Right hindlimb (tissue), 1 donor: Measurements from ENCODE around the gene SOCS4.
A peak's percentile ranks its signal among the peaks of the same experiment; 100 is the strongest.
"Not testable (repeated sequence)": the region's sequence is repeated elsewhere in the genome, so short reads cannot be mapped to it uniquely, and the experiment has no call there.

Experiments
- DNase-seq: peaks from one replicate; pipeline ENCODE4 v3.0.0-alpha.2; 2018

The SOCS4 gene

GRCh38 chr14:55026793-55027561 lies at the start of gene SOCS4, which contains the start of gene WDHD1:
SOCS4 (plus strand) TSS chr14:55027236; CDS start chr14:55043042, 15,806 bp downstream.
WDHD1 (minus strand) TSS chr14:55027099; CDS start chr14:55026787, 312 bp downstream.
- peak; percentile 97 for DNase-seq

DNA sequence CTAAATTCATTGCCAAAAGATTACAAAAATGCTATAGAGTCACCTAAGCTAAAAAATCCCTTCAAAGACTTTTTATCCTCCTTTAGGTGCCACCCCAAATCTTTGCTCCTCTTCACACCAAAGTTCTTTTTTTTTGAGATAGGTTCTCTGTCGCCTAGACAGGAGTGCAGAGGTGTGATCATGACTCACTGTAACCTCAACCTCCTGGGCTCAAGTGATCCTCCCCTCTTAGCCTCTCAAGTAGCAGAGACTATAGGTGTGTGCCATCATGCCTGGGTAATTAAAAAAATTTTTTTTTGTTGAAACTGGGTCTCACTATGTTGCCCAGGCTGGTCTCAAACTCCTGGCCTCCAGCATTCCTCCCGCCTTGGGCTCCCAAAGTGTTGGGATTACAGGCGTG lies 48.0 kb upstream of the SOCS4 start:
- no peak for DNase-seq

GRCh38 chr14:54981698-54982097 lies 45.3 kb upstream of the SOCS4 start:
- no peak for DNase-seq

DNA sequence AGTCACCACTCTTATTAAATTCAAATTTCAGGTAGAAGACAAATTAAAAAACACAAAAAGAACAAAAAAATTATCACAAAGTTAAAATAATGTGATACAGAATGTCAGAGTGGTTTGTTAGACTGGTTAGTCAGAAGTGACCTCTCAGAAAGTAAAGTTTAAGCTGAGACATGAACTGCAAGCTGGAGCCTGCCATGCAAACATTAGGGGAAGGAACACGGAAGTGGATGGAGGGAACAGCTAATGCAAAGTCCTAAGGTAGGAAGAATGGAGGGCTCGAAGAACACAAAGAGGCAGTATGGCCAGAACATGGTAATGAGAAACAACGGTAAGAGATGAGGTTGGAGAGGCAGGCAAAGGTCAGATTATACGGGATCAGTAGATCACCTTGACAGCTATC lies 41.9 kb upstream of the SOCS4 start:
- DNase-seq = no peak

DNA sequence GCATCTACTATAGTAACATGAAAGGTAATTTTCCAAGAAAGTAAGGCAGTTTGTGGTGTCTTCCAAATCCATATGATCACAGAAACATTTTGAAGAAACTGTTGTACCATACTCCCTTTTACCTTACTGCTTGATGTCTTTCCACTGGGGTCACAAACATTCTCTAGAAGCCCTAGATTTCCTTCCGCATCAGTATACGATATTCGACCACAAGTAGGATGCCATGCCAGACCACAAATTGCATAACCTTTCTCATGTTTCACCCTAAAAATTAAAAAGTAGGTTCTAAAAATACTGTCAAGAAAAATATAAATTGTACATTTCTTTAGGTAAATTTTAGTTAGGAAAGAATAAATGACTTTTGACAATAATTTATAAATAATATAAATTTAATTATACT lies 26.7 kb upstream of the SOCS4 start:
- no peak for DNase-seq

- DNase-seq = no peak
Measured at GRCh38 chr14:55005071-55005470, 22.0 kb upstream of the SOCS4 start.

DNA sequence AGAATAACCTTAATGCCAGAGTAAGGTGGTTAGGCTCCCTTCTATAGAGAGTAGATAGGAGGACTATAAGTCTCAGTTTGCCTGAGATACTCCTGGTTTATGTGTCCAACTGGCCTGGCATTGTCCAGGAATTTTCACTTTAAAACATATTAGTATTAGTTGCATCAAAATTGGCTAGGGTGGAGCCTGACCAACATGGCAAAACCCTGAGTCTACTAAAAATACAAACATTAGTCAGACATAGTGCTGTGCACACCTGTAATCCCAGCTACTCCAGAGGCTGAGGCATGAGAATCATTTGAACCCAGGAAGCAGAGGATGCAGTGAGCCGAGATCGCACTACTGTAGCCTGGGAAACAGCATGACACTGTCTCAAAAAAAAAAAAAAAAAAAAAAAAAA lies 12.0 kb upstream of the SOCS4 start:
- no peak for DNase-seq

DNA sequence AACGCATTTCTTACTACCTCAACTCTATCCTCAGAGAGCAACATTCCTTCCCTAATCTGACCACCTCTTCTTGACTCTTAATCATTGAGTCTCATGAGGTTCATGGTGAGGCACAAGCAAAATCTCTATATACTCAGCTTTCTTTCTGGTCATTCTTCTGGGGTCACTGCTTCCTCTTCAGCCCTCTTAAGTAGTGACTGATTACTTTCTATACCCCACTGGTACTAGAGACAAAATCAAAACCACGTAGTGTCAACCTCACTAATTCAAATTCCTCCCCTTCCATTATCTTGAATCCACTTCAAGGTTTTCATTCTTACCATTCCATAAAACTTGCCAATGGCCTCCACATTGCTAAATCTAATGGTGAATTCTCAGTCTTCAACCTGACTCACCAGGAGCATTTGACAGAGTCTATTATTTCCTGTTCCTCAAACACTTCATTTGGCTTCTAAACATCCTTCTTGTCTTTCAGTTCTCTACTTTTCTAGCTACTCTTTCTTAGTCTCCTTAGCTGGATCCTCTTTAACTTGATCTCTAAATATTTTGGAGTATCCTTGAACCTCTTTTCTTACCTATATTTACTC lies 7.0 kb upstream of the SOCS4 start:
- DNase-seq = no peak

- not testable (repeated sequence) for DNase-seq
Measured at GRCh38 chr14:55024365-55024764, 2.7 kb upstream of the SOCS4 start.

GRCh38 chr14:55025948-55026347 lies 1.1 kb upstream of the SOCS4 start:
- no peak for DNase-seq

- DNase-seq = no peak
Measured at GRCh38 chr14:55026441-55026792, 619 bp upstream of the SOCS4 start.

GRCh38 chr14:55028066-55028465 lies 1.0 kb downstream of the SOCS4 start:
- no peak for DNase-seq

- DNase-seq = no peak
Measured at GRCh38 chr14:55028476-55028875, 1.4 kb downstream of the SOCS4 start.

- DNase-seq = no peak
Measured at GRCh38 chr14:55031190-55031589, 4.2 kb downstream of the SOCS4 start.

DNA sequence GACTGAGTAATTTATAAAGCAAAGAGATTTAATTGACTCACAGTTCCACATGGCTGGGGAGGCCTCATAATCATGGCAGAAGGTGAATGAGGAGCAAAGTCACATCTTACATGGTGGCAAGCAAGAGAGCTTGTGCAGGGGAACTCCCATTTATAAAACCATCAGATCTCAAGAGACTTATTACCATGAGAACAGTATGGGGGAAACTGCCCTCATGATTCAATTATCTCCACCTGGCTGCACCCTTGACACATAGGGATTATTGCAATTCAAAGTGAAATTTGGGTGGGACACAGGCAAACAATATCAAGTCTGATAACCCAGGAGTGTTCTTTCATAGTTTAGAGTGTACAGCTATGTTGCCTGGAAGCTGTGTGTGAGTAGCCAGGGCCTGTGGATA lies 11.0 kb downstream of the SOCS4 start:
- DNase-seq = not testable (repeated sequence)

DNA sequence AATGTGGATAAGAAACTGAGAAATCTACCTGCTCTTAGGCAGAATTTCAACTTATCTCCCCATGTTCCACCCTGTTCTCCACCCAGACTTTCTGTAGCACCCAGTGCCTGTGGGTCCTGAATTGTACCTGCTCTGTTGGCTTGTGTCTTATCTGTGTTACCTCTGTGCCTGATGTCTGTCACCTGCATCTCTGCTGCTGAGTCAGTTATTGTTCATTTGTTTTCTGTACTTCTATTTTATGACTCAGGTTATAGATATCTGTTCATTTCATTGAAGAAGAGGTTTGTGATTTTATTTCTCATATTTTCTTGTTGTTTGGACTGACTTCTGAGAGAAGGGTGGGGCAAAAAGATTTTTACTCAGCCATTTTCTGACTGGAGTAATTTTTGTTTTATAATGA lies 11.7 kb downstream of the SOCS4 start:
- DNase-seq = no peak

GRCh38 chr14:55043528-55043927 lies 16.5 kb downstream of the SOCS4 start:
- no peak for DNase-seq

GRCh38 chr14:55045087-55045486 lies 18.1 kb downstream of the SOCS4 start:
- no peak for DNase-seq

GRCh38 chr14:55047301-55048053 lies 20.4 kb downstream of the SOCS4 start:
- DNase-seq = no peak

DNA sequence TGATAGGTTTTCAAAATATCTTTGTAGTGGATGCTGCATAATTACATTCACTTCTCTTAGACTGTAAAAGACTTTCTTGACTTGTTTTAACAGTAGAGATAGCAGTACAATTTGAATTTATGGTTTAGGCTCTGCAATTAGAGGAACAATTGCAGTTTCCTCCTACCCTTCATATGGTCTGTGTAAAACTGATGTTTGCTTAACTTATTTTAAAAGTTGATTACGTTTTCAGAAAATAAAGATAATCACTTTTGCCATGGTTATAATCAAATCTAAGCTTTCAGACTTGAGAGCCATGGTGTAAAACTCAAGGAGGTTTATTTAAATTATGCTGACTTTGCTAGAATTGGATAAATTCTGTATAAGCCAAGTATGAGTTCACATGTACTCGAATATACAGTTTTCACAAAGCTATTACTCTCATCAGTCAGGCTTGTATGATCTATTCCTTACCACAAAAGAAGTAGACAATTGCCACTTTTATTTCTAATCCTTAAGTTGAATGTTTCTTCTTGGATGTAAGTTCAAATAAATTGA lies 21.9 kb downstream of the SOCS4 start:
- DNase-seq = no peak

GRCh38 chr14:55051165-55051422 lies 24.1 kb downstream of the SOCS4 start:
- DNase-seq = no peak

DNA sequence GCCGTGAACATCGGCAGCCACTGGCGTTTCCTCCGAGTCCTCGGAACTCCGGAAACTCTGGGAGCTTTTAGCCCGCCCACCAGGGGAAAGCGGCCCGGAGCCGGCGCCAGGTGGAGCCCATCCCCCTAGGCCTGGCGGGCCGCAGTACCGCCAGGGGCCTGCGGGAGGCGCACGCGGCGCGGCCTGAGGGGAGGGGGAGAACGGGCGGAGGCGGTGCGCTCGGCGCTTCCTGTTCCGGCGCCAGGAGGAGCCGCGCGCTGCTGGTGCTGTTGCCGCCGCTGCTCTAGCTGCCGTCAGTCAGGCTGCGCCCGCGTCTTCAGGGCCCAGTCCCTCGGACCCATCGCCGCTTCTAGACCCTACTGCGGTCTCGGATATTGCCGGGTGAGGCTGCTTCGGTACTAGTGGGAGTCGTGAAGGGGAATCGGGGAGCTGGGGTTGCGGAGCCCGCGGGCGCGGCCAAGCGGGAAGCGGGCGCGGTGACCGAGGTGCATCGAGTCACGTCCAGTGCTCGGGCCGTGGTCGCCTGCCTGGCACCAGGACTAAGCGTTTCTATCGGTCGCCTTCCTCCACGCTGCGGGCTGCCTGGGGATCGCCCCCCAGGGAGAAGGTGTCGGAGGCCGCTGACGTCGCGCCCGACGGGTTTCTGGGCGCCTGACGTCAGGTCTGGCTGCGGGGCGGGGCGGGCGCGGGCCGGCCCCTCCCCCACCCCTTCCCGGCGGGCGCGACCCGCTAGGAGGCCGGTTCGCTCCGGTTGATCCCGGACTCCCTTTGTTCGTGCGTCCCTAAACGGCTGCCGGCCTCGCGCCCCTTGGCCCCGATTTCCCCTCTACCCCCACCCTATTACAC lies 24.6 kb downstream of the SOCS4 start, which contains the start of gene MAPK1IP1L:
Gene MAPK1IP1L (plus strand): TSS at position 225 of the 846 bp plus-strand sequence. CDS start 10,037 bp downstream, outside the sequence.
- peak; percentile 97 for DNase-seq
